Esophagus muscularis mucosa (tissue), 4 donors: ENCODE data around the gene CCZ1B. TPM values are rescaled to one million over a fixed set of nuclear protein-coding genes. Genes with fewer than 3 reads are reported as not detected.
"Not testable (repeated sequence)": the region's sequence is repeated elsewhere in the genome, so short reads cannot be mapped to it uniquely, and the experiment has no call there.

Experiments
- DNase-seq: peaks from one replicate; pipeline ENCODE4 v3.0.0-alpha.2; 2017; ENCODE audit errors: extremely low spot score
- H3K27ac ChIP-seq, 4 donors: fragments of 200-600 bp; sonication (generic); replicated peaks in 1 of 4; 1 replicate in 3 of 4; 2 replicates in 1 of 4; pipeline ENCODE4 v1.5.1; 2016 to 2019; ENCODE audit warnings: mild to moderate bottlenecking in 1 of 4
- H3K27me3 ChIP-seq, 4 donors: fragments of 200-600 bp; sonication (generic); one replicate each; pipeline versions ENCODE4 v1.5.1 to v1.6.0; 2016 to 2019
- H3K36me3 ChIP-seq, 4 donors: fragments of 200-600 bp; sonication (generic); one replicate each; pipeline ENCODE4 v1.5.1; 2016 to 2019
- H3K4me1 ChIP-seq, 4 donors: fragments of 200-600 bp; sonication (generic); one replicate each; pipeline ENCODE4 v1.5.1; 2016 to 2019
- H3K4me3 ChIP-seq, 4 donors: fragments of 200-600 bp; sonication (generic); 1 replicate in 2 of 4; 2 replicates in 2 of 4; pipeline ENCODE4 v1.5.1; 2016 to 2019; ENCODE audit warnings: mild to moderate bottlenecking in 4 of 4, moderate library complexity in 1 of 4
- H3K9me3 ChIP-seq, 4 donors: fragments of 200-600 bp; sonication (generic); 1 replicate in 3 of 4; 2 replicates in 1 of 4; pipeline ENCODE4 v1.5.1; 2016 to 2019
- CTCF ChIP-seq, 3 experiments: fragments of 200-600 bp in 2 of 3; fragments of 450-650 bp in 1 of 3; sonication (generic) in 2 of 3; IDR thresholded peaks; one replicate each; pipeline ENCODE4 v1.5.1; 2017 to 2019; ENCODE audit warnings: antibody characterized with exemption in 3 of 3, mild to moderate bottlenecking in 2 of 3, moderate library complexity in 1 of 3
- POLR2AphosphoS5 ChIP-seq, 2 donors: sonication (generic); formaldehyde crosslinking; IDR thresholded peaks; one replicate each; pipeline ENCODE4 v1.6.1; 2017; ENCODE audit warnings: antibody characterized with exemption in 2 of 2
- WGBS: methylation state at CpG from one replicate; pipeline ENCODE4 v1.1.5; 2018; 5-methylcytosine and 5-hydroxymethylcytosine counted together
- intact Hi-C: fragments of 100-400 bp; cut with DNase I; formaldehyde crosslinking; loops from one replicate; pipeline ENCODE4 v1.15.1; 2023
- total RNA-seq, 4 donors: library from RNA; depleted of rRNA; stranded (reverse); fragments of >200 nt; gene quantifications; one replicate each; pipeline versions ENCODE4 v1.1.0 to v1.2.1, GENCODE V29; 2016

CCZ1B gene
- total RNA-seq: 10 to 100 TPM; 15.4 to 70.6 (median 38.0) TPM

- 10% methylated on average over 10 of the region's 35 CpGs for WGBS
- TF ChIP-seq CTCF (IDR thresholded peaks at IDR 0.05) (peak in 2 of 3 experiments; percentile 12 to 19), POLR2AphosphoS5 (IDR thresholded peaks at IDR 0.05) (peak; percentile 47 to 61)
Measured at GRCh38 chr7:6826151-6826550, at the start of gene CCZ1B. Gene CCZ1B, minus strand, starts transcription at chr7:6826275. Its CDS starts 78 bp downstream, at chr7:6826197.

GRCh38 chr7:6875022-6875421 is 48.9 kb upstream of the CCZ1B start:
- H3K4me3 ChIP-seq, intact Hi-C loops, DNase-seq, H3K36me3 ChIP-seq, H3K27me3 ChIP-seq, H3K9me3 ChIP-seq, H3K4me1 ChIP-seq, H3K27ac ChIP-seq: not testable (repeated sequence)
- 94% methylated on average over 15 of the region's 15 CpGs for WGBS

More at GRCh38 chr7:6826151-6826550, at the start of gene CCZ1B:
- Histone ChIP-seq H3K4me3 (peak within 1 kb of the TSS; percentile 54 to 73 (median 60)), H3K36me3 (peaks cover 0 to 20% (median 7%) of the 10 kb centered on the region in 4 donors), H3K27ac (peak within 1 kb of the TSS; percentile 55 to 78 (median 70))
- H3K9me3 ChIP-seq, H3K4me1 ChIP-seq, intact Hi-C loops, H3K27me3 ChIP-seq, DNase-seq: not testable (repeated sequence)

GRCh38 chr7:6872246-6872945 is 46.3 kb upstream of the CCZ1B start:
- H3K4me3 ChIP-seq, H3K9me3 ChIP-seq, DNase-seq, H3K27ac ChIP-seq, H3K27me3 ChIP-seq, H3K36me3 ChIP-seq, intact Hi-C loops, H3K4me1 ChIP-seq: not testable (repeated sequence)
- 73% methylated on average over 10 of the region's 11 CpGs for WGBS

- intact Hi-C loops, H3K9me3 ChIP-seq, DNase-seq, H3K36me3 ChIP-seq, H3K4me3 ChIP-seq, H3K27ac ChIP-seq, H3K27me3 ChIP-seq, H3K4me1 ChIP-seq: not testable (repeated sequence)
- WGBS: 80% methylated on average over 17 of the region's 17 CpGs
Measured at GRCh38 chr7:6871421-6872144, 45.5 kb upstream of the CCZ1B start.

- H3K36me3 ChIP-seq, DNase-seq, H3K27ac ChIP-seq, H3K4me3 ChIP-seq, H3K4me1 ChIP-seq, H3K9me3 ChIP-seq, intact Hi-C loops, H3K27me3 ChIP-seq: not testable (repeated sequence)
- WGBS: 67% methylated on average over 10 of the region's 10 CpGs
Measured at GRCh38 chr7:6864751-6865150, 38.7 kb upstream of the CCZ1B start.

- WGBS: 86% methylated on average over 12 of the region's 12 CpGs
- H3K4me3 ChIP-seq, DNase-seq, H3K4me1 ChIP-seq, H3K36me3 ChIP-seq, intact Hi-C loops, H3K27me3 ChIP-seq, H3K27ac ChIP-seq, H3K9me3 ChIP-seq: not testable (repeated sequence)
Measured at GRCh38 chr7:6864188-6864587, 38.1 kb upstream of the CCZ1B start.

GRCh38 chr7:6862876-6863275 is 36.8 kb upstream of the CCZ1B start:
- WGBS: 83% methylated on average over 13 of the region's 13 CpGs
- intact Hi-C loops, H3K36me3 ChIP-seq, DNase-seq, H3K4me3 ChIP-seq, H3K9me3 ChIP-seq, H3K4me1 ChIP-seq, H3K27me3 ChIP-seq, H3K27ac ChIP-seq: not testable (repeated sequence)

- H3K4me3 ChIP-seq, H3K36me3 ChIP-seq, intact Hi-C loops, DNase-seq, H3K9me3 ChIP-seq, H3K27ac ChIP-seq: not testable (repeated sequence)
- WGBS: 13% methylated on average over 9 of the region's 14 CpGs
- Histone ChIP-seq H3K4me1 (peaks cover 0 to 18% (median 11%) of the 10 kb centered on the region in 4 donors), H3K27me3 (peaks cover 0 to 12% (median 0%) of the 10 kb centered on the region in 4 donors)
- TF ChIP-seq CTCF (IDR thresholded peaks at IDR 0.05): peak; percentile 64 to 79 (median 68)
Measured at GRCh38 chr7:6857721-6858314, 31.7 kb upstream of the CCZ1B start.

- peak overlapping the region; percentile 48 to 57 (median 51) for H3K4me3 ChIP-seq
- H3K27ac ChIP-seq, H3K36me3 ChIP-seq, intact Hi-C loops, DNase-seq, H3K9me3 ChIP-seq: not testable (repeated sequence)
- peaks cover 0 to 12% (median 0%) of the 10 kb centered on the region in 4 donors for H3K27me3 ChIP-seq
- WGBS: 32% methylated on average over 5 of the region's 47 CpGs
- peaks cover 0 to 18% (median 11%) of the 10 kb centered on the region in 4 donors for H3K4me1 ChIP-seq
Measured at GRCh38 chr7:6855563-6856131, 29.6 kb upstream of the CCZ1B start.
